H9 (cell line): Measurements from ENCODE around the gene GTF2H3. TPM values are rescaled to one million over a fixed set of nuclear protein-coding genes. Genes with fewer than 3 reads are reported as not detected.
A peak's percentile ranks its signal among the peaks of the same experiment; 100 is the strongest.

Experiments
- DNase-seq: peaks from one replicate; pipeline ENCODE4 v3.0.0-alpha.2; 2017
- H2AFZ ChIP-seq: one replicate; pipeline ENCODE4 v1.6.1; 2013; ENCODE audit warnings: mild to moderate bottlenecking, low read length, control low read depth, moderate library complexity
- H2AK5ac ChIP-seq: 2 replicates; pipeline ENCODE4 v1.6.1; 2013; ENCODE audit warnings: low read length, control low read depth, mixed read lengths; ENCODE audit not compliant: insufficient read length
- H2BK120ac ChIP-seq: one replicate; pipeline ENCODE4 v1.6.1; 2013; ENCODE audit warnings: low read depth, mild to moderate bottlenecking, low read length, control low read depth, inconsistent platforms; ENCODE audit not compliant: poor library complexity, severe bottlenecking
- H2BK12ac ChIP-seq: 2 replicates; pipeline ENCODE4 v1.6.1; 2013; ENCODE audit warnings: low read length, control low read depth, mixed read lengths, low read depth; ENCODE audit not compliant: insufficient read length
- H2BK15ac ChIP-seq: 2 replicates; pipeline ENCODE4 v1.6.1; 2013; ENCODE audit warnings: low read depth, low read length, control low read depth
- H2BK20ac ChIP-seq: one replicate; pipeline ENCODE4 v1.6.1; 2013; ENCODE audit warnings: low read depth, mild to moderate bottlenecking, low read length, control low read depth, inconsistent platforms; ENCODE audit not compliant: poor library complexity, severe bottlenecking
- H2BK5ac ChIP-seq: 2 replicates; pipeline ENCODE4 v1.6.1; 2013; ENCODE audit warnings: low read length, control low read depth, mixed read lengths; ENCODE audit not compliant: insufficient read length
- H3K14ac ChIP-seq: 2 replicates; pipeline ENCODE4 v1.6.1; 2013; ENCODE audit warnings: low read length, control low read depth; ENCODE audit not compliant: insufficient read depth
- H3K18ac ChIP-seq: 2 replicates; pipeline ENCODE4 v1.6.1; 2013; ENCODE audit warnings: low read depth, mild to moderate bottlenecking, mixed read lengths, low read length, control low read depth; ENCODE audit not compliant: insufficient read length
- H3K23ac ChIP-seq: 2 replicates; pipeline ENCODE4 v1.6.1; 2013; ENCODE audit warnings: low read length, control low read depth, mixed read lengths, low read depth; ENCODE audit not compliant: insufficient read length
- H3K23me2 ChIP-seq: 2 replicates; pipeline ENCODE4 v1.6.1; 2013; ENCODE audit warnings: low read depth, mild to moderate bottlenecking, mixed read lengths, low read length, control low read depth; ENCODE audit not compliant: insufficient read length, poor library complexity, severe bottlenecking
- H3K27ac ChIP-seq: 2 replicates; pipeline ENCODE4 v1.5.1; 2013; ENCODE audit warnings: low read length, control low read depth, mixed read lengths, low read depth; ENCODE audit not compliant: insufficient read length
- H3K27me3 ChIP-seq: 2 replicates; pipeline ENCODE4 v1.6.1; 2013; ENCODE audit warnings: low read length, control low read depth, inconsistent platforms; ENCODE audit not compliant: insufficient read depth
- H3K4ac ChIP-seq: 2 replicates; pipeline ENCODE4 v1.6.1; 2013; ENCODE audit warnings: low read depth, mild to moderate bottlenecking, control low read depth, inconsistent platforms, low read length, moderate library complexity
- H3K4me1 ChIP-seq: 2 replicates; pipeline ENCODE4 v1.6.1; 2013; ENCODE audit warnings: low read length, control low read depth, inconsistent platforms; ENCODE audit not compliant: insufficient read depth
- H3K4me2 ChIP-seq: 2 replicates; pipeline ENCODE4 v1.6.1; 2013; ENCODE audit warnings: low read length, control low read depth, mixed read lengths; ENCODE audit not compliant: insufficient read length, insufficient read depth
- H3K56ac ChIP-seq: 2 replicates; pipeline ENCODE4 v1.6.1; 2013; ENCODE audit warnings: low read depth, mild to moderate bottlenecking, mixed read lengths, low read length, control low read depth; ENCODE audit not compliant: insufficient read length
- H3K79me1 ChIP-seq: 2 replicates; pipeline ENCODE4 v1.6.1; 2013; ENCODE audit warnings: low read depth, mild to moderate bottlenecking, moderate library complexity, low read length, control low read depth, inconsistent platforms; ENCODE audit not compliant: insufficient read depth, poor library complexity, severe bottlenecking
- H3K79me2 ChIP-seq: 2 replicates; pipeline ENCODE4 v1.6.1; 2013; ENCODE audit warnings: low read length, control low read depth, inconsistent platforms; ENCODE audit not compliant: insufficient read depth
- H3K9ac ChIP-seq: 2 replicates; pipeline ENCODE4 v1.6.1; 2013; ENCODE audit warnings: low read length, control low read depth, mixed read lengths; ENCODE audit not compliant: insufficient read length; ENCODE audit errors: extremely low read depth
- H3K9me3 ChIP-seq: one replicate; pipeline ENCODE4 v1.6.1; 2013; ENCODE audit warnings: low read depth, low read length, inconsistent platforms; ENCODE audit not compliant: control insufficient read depth
- H3T11ph ChIP-seq: one replicate; pipeline ENCODE4 v1.6.1; 2013; ENCODE audit warnings: mild to moderate bottlenecking, low read length, control low read depth, inconsistent platforms
- H4K20me1 ChIP-seq: one replicate; pipeline ENCODE4 v1.6.1; 2013; ENCODE audit not compliant: control insufficient read depth, insufficient read length, insufficient read depth
- H4K5ac ChIP-seq: 2 replicates; pipeline ENCODE4 v1.6.1; 2013; ENCODE audit warnings: low read depth, mild to moderate bottlenecking, mixed read lengths, low read length, control low read depth; ENCODE audit not compliant: insufficient read length
- H4K8ac ChIP-seq: replicated peaks from 2 replicates; pipeline ENCODE4 v1.6.1; 2013; ENCODE audit warnings: low read length, control low read depth, mixed read lengths, low read depth; ENCODE audit not compliant: insufficient read length
- H4K91ac ChIP-seq: 2 replicates; pipeline ENCODE4 v1.6.1; 2013; ENCODE audit warnings: low read depth, mild to moderate bottlenecking, moderate library complexity, mixed read lengths, low read length, control low read depth; ENCODE audit not compliant: insufficient read length
- H3K27ac Mint-ChIP-seq, 3 experiments: 2 replicates in 2 of 3; 3 replicates in 1 of 3; pipeline ENCODE4 v1.8.0; 2020 to 2021; ENCODE audit warnings: mixed read lengths in 3 of 3, mild to moderate bottlenecking in 1 of 3, moderate library complexity in 1 of 3
- H3K27me3 Mint-ChIP-seq: 2 replicates; pipeline ENCODE4 v1.8.0; 2021; ENCODE audit warnings: low read depth, mild to moderate bottlenecking, moderate library complexity, mixed read lengths
- H3K36me3 Mint-ChIP-seq, 3 experiments: 2 replicates in 2 of 3; 3 replicates in 1 of 3; pipeline ENCODE4 v1.8.0; 2020 to 2021; ENCODE audit warnings: low read depth in 3 of 3, mixed read lengths in 3 of 3; ENCODE audit not compliant: insufficient read depth in 1 of 3
- H3K4me1 Mint-ChIP-seq, 2 experiments: 2 replicates each; pipeline ENCODE4 v1.8.0; 2020; ENCODE audit warnings: mixed read lengths in 2 of 2
- H3K4me3 Mint-ChIP-seq, 2 experiments: 2 replicates in 1 of 2; 3 replicates in 1 of 2; pipeline ENCODE4 v1.8.0; 2020 to 2021; ENCODE audit warnings: mild to moderate bottlenecking in 2 of 2, mixed read lengths in 2 of 2, moderate library complexity in 1 of 2
- H3K9me3 Mint-ChIP-seq, 2 experiments: 2 replicates in 1 of 2; 3 replicates in 1 of 2; pipeline ENCODE4 v1.8.0; 2020; ENCODE audit warnings: mild to moderate bottlenecking in 2 of 2, mixed read lengths in 2 of 2, moderate library complexity in 1 of 2
- CTCF ChIP-seq: fragments of 200-600 bp; sonication (generic); conservative IDR thresholded peaks from 3 replicates; pipeline ENCODE4 v1.8.0; 2021; ENCODE audit warnings: antibody characterized with exemption, mild to moderate bottlenecking
- WGBS: extraction: QIAGEN DNeasy Blood & Tissue Kit; methylation state at CpG from one replicate; pipeline ENCODE4 v1.1.7; 2013; ENCODE audit warnings: missing lambda C conversion rate, low lambda C conversion rate, mixed read lengths; ENCODE audit not compliant: insufficient read length; ENCODE audit errors: extremely low coverage; 5-methylcytosine and 5-hydroxymethylcytosine counted together
- total RNA-seq: library from RNA; stranded (reverse); gene quantifications from 2 replicates; pipeline ENCODE4 v1.2.1, GENCODE V29; 2021

The GTF2H3 gene
- total RNA-seq, 1 experiment from 2014 or later: 39.2 TPM

GRCh38 chr12:123670882-123671728 lies 37.5 kb downstream of the GTF2H3 start, which contains the start of gene TCTN2:
TSS of gene TCTN2 (plus strand) at chr12:123671113. CDS start at chr12:123671241, 128 bp downstream.
- H4K8ac ChIP-seq: no peak within 1 kb of the TSS
- Mint-ChIP-seq H3K9me3 (no peaks in the 10 kb centered on the region), H3K36me3 (peaks cover 0 to 11% (median 5%) of the 10 kb centered on the region in 3 experiments; a peak in 3 of 7 replicates), H3K4me3 (peak within 1 kb of the TSS; percentile 89 to 93), H3K27me3 (no peaks in the 10 kb centered on the region), H3K27ac (peak within 1 kb of the TSS in 2 of 3 experiments; percentile 85 to 87; a peak in 3 of 7 replicates), H3K4me1 (peaks cover 3 to 9% of the 10 kb centered on the region in 2 experiments)
- peak within 1 kb of the TSS; percentile 100 for H2AFZ ChIP-seq
- no CpG with 5 or more reads among the region's 53 CpGs for WGBS
- peaks cover 5% of the 10 kb centered on the region for H3K23me2 ChIP-seq
- peak; percentile 98 for DNase-seq
- H3T11ph ChIP-seq: no peak within 1 kb of the TSS
- H3K27me3 ChIP-seq: no peaks in the 10 kb centered on the region
- TF ChIP-seq CTCF: no peak
- H2BK15ac ChIP-seq: no peak within 1 kb of the TSS
- H4K20me1 ChIP-seq: no peaks in the 10 kb centered on the region
- H2AK5ac ChIP-seq: no peak within 1 kb of the TSS
- no peaks in the 10 kb centered on the region for H3K4me1 ChIP-seq
- H2BK20ac ChIP-seq: no peak within 1 kb of the TSS
- H3K4me2 ChIP-seq: peak within 1 kb of the TSS; percentile 89
- H3K27ac ChIP-seq: no peak within 1 kb of the TSS
- no peak within 1 kb of the TSS for H2BK120ac ChIP-seq
- no peaks in the 10 kb centered on the region for H3K79me1 ChIP-seq
- H3K56ac ChIP-seq: no peak within 1 kb of the TSS
- H3K79me2 ChIP-seq: no peaks in the 10 kb centered on the region
- H3K4ac ChIP-seq: no peak within 1 kb of the TSS
- no peak within 1 kb of the TSS for H4K91ac ChIP-seq
- no peaks in the 10 kb centered on the region for H3K9me3 ChIP-seq
- H3K9ac ChIP-seq: peak within 1 kb of the TSS; percentile 72
- H3K23ac ChIP-seq: no peak within 1 kb of the TSS
- H2BK5ac ChIP-seq: no peak within 1 kb of the TSS
- no peak within 1 kb of the TSS for H4K5ac ChIP-seq
- H3K18ac ChIP-seq: no peak within 1 kb of the TSS
- no peak within 1 kb of the TSS for H2BK12ac ChIP-seq
- no peak within 1 kb of the TSS for H3K14ac ChIP-seq
